Upper lobe of left lung (tissue), 4 donors: Measurements from ENCODE around the gene JARID2.

Experiments
- CTCF ChIP-seq, 6 experiments: fragments of 450-650 bp in 4 of 6; fragments of 200-600 bp in 2 of 6; sonication (generic) in 2 of 6; IDR thresholded peaks; one replicate each; pipeline ENCODE4 v1.5.1; 2016 to 2019; ENCODE audit warnings: antibody characterized with exemption in 6 of 6
- EP300 ChIP-seq, 4 donors: sonication (generic); formaldehyde crosslinking; IDR thresholded peaks; one replicate each; pipeline ENCODE4 v1.5.1; 2017; ENCODE audit warnings: antibody characterized with exemption in 4 of 4, control low read depth in 2 of 4

GRCh38 chr6:15507221-15507620 is 261.4 kb downstream of the JARID2 start:
- TF ChIP-seq CTCF (IDR thresholded peaks at IDR 0.05), result no peak
- no peak for TF ChIP-seq EP300 (IDR thresholded peaks at IDR 0.05)
